IMR-90 (cell line): ENCODE measurements around the gene TP73. TPM values are rescaled to one million over a fixed set of nuclear protein-coding genes. Genes with fewer than 3 reads are reported as not detected.

Experiments used
- ATAC-seq: fragments of 200-7000 bp; cut with Tn5 transposase; 2 replicates; pipeline ENCODE4 v1.9.1; 2020; ENCODE audit warnings: low read depth, mild to moderate bottlenecking, moderate library complexity
- BruUV-seq: library from RNA; stranded (reverse); fragments of 400-500 nt; replicated peaks from 2 replicates; lab custom pipeline; 2021; lab: Mats Ljungman, UMichigan
- CTCF ChIA-PET: fragments of 300-600 bp; formaldehyde crosslinking; extraction: SDS; loops from one replicate; lab custom pipeline; 2021; ENCODE audit warnings: antibody characterized with exemption; lab: Yijun Ruan, JAX
- POLR2A ChIA-PET: fragments of 300-600 bp; sonication (Branson Sonifier 250); formaldehyde crosslinking; loops from one replicate; lab custom pipeline; 2022; ENCODE audit warnings: antibody characterized with exemption; ENCODE audit not compliant: unreplicated experiment; lab: Charles Lee
- DNase-seq: peaks from one replicate; pipeline ENCODE4 v3.0.0; 2013
- H2AFZ ChIP-seq: replicated peaks from 2 replicates; pipeline ENCODE3; 2013; ENCODE audit warnings: low read length, mild to moderate bottlenecking; ENCODE audit not compliant: poor library complexity
- H2AK5ac ChIP-seq: 2 replicates; pipeline ENCODE4 v1.6.1; 2013; ENCODE audit warnings: low read depth, low read length, inconsistent platforms
- H2AK9ac ChIP-seq: replicated peaks from 2 replicates; pipeline ENCODE3; 2013; ENCODE audit warnings: mild to moderate bottlenecking, low read depth, low read length, moderate library complexity; ENCODE audit not compliant: poor library complexity
- H2BK120ac ChIP-seq: 2 replicates; pipeline ENCODE4 v1.6.1; 2013; ENCODE audit warnings: low read depth, low read length, inconsistent platforms
- H2BK15ac ChIP-seq: 3 replicates; pipeline ENCODE4 v1.6.1; 2013; ENCODE audit warnings: low read depth, low read length, inconsistent platforms
- H2BK20ac ChIP-seq: 2 replicates; pipeline ENCODE4 v1.6.1; 2013; ENCODE audit warnings: low read depth, mild to moderate bottlenecking, inconsistent platforms, low read length, moderate library complexity
- H2BK5ac ChIP-seq: 2 replicates; pipeline ENCODE4 v1.6.1; 2013; ENCODE audit warnings: mild to moderate bottlenecking, low read depth, low read length, inconsistent platforms; ENCODE audit not compliant: poor library complexity, severe bottlenecking
- H3K14ac ChIP-seq: replicated peaks from 2 replicates; pipeline ENCODE4 v1.6.1; 2013; ENCODE audit warnings: low read depth, low read length, inconsistent platforms
- H3K18ac ChIP-seq: 2 replicates; pipeline ENCODE4 v1.6.1; 2013; ENCODE audit warnings: low read depth, low read length, control low read depth
- H3K23ac ChIP-seq: 2 replicates; pipeline ENCODE4 v1.6.1; 2013; ENCODE audit warnings: low read depth, low read length, inconsistent platforms
- H3K27ac ChIP-seq: 2 replicates; pipeline ENCODE4 v1.5.1; 2013; ENCODE audit warnings: mild to moderate bottlenecking, control low read depth, low read length; ENCODE audit not compliant: insufficient read depth
- H3K27me3 ChIP-seq: 2 replicates; pipeline ENCODE4 v1.6.1; 2013; ENCODE audit warnings: low read length; ENCODE audit not compliant: control insufficient read depth, insufficient read depth
- H3K36me3 ChIP-seq: 2 replicates; pipeline ENCODE4 v1.6.1; 2013; ENCODE audit warnings: low read length, mixed read lengths; ENCODE audit not compliant: control insufficient read depth, insufficient read depth
- H3K4ac ChIP-seq: 2 replicates; pipeline ENCODE4 v1.6.1; 2013; ENCODE audit warnings: low read depth, low read length, inconsistent platforms
- H3K4me1 ChIP-seq: 2 replicates; pipeline ENCODE4 v1.6.1; 2013; ENCODE audit warnings: low read length, mixed read lengths; ENCODE audit not compliant: control insufficient read depth, insufficient read depth
- H3K4me2 ChIP-seq: 2 replicates; pipeline ENCODE4 v1.6.1; 2013; ENCODE audit warnings: low read depth, mild to moderate bottlenecking, control low read depth, low read length, moderate library complexity
- H3K4me3 ChIP-seq: 2 replicates; pipeline ENCODE4 v1.5.1; 2013; ENCODE audit warnings: low read depth, mild to moderate bottlenecking, control low read depth, low read length, moderate library complexity; ENCODE audit not compliant: insufficient read depth
- H3K56ac ChIP-seq: 2 replicates; pipeline ENCODE4 v1.6.1; 2013; ENCODE audit warnings: low read length, inconsistent platforms; ENCODE audit not compliant: insufficient read depth; ENCODE audit errors: extremely low read depth
- H3K79me1 ChIP-seq, 2 experiments: 2 replicates each; pipeline ENCODE4 v1.6.1; 2013; ENCODE audit warnings: low read length in 2 of 2, inconsistent platforms in 1 of 2, low read depth in 1 of 2
- H3K9ac ChIP-seq: 2 replicates; pipeline ENCODE4 v1.6.1; 2013; ENCODE audit warnings: low read depth, low read length, control low read depth
- H3K9me1 ChIP-seq: 2 replicates; pipeline ENCODE4 v1.6.1; 2013; ENCODE audit warnings: low read length, inconsistent platforms; ENCODE audit not compliant: insufficient read depth
- H3K9me3 ChIP-seq: 2 replicates; pipeline ENCODE4 v1.6.1; 2013; ENCODE audit warnings: low read length; ENCODE audit not compliant: control insufficient read depth, insufficient read depth
- H4K20me1 ChIP-seq: 2 replicates; pipeline ENCODE4 v1.6.1; 2013; ENCODE audit warnings: low read length, inconsistent platforms; ENCODE audit not compliant: insufficient read depth
- H4K5ac ChIP-seq: 2 replicates; pipeline ENCODE4 v1.6.1; 2013; ENCODE audit warnings: mild to moderate bottlenecking, low read depth, low read length, control low read depth
- H4K8ac ChIP-seq, 2 experiments: 2 replicates each; pipeline ENCODE4 v1.6.1; 2013; ENCODE audit warnings: low read depth in 2 of 2, low read length in 2 of 2, control low read depth in 1 of 2, inconsistent platforms in 1 of 2
- H4K91ac ChIP-seq: 2 replicates; pipeline ENCODE4 v1.6.1; 2013; ENCODE audit warnings: low read depth, low read length, inconsistent platforms; ENCODE audit not compliant: insufficient read depth
- BHLHE40 ChIP-seq: fragments of 150-350 bp; IDR thresholded peaks from 2 replicates; pipeline ENCODE4 v1.6.1; 2016; ENCODE audit warnings: mild to moderate bottlenecking, low read depth, low read length
- CEBPB ChIP-seq: IDR thresholded peaks from 2 replicates; pipeline ENCODE4 v1.6.1; 2012; ENCODE audit warnings: low read depth, low read length, improper control_type of control experiment
- MAFK ChIP-seq: IDR thresholded peaks from 2 replicates; pipeline ENCODE4 v1.6.1; 2012; ENCODE audit warnings: low read depth, low read length, improper control_type of control experiment
- MXI1 ChIP-seq: IDR thresholded peaks from 2 replicates; pipeline ENCODE4 v1.6.1; 2012; ENCODE audit warnings: low read depth, mild to moderate bottlenecking, low read length, moderate library complexity, borderline replicate concordance
- NFE2L2 ChIP-seq: fragments of 150-350 bp; IDR thresholded peaks from 2 replicates; pipeline ENCODE4 v1.6.1; 2016; ENCODE audit warnings: low read depth, mild to moderate bottlenecking, low read length
- POLR2A ChIP-seq: IDR thresholded peaks from 2 replicates; pipeline ENCODE4 v1.6.1; 2012; ENCODE audit warnings: mild to moderate bottlenecking, low read depth, low read length
- RAD21 ChIP-seq: IDR thresholded peaks from 2 replicates; pipeline ENCODE4 v1.6.1; 2012; ENCODE audit warnings: low read length, improper control_type of control experiment
- RCOR1 ChIP-seq: IDR thresholded peaks from 2 replicates; pipeline ENCODE4 v1.6.1; 2012; ENCODE audit warnings: mild to moderate bottlenecking, low read length, improper control_type of control experiment; ENCODE audit not compliant: insufficient replicate concordance
- WGBS, 2 experiments: methylation state at CpG; one replicate each; pipeline versions ENCODE4 v1.1.5 to v1.1.7; 2013; ENCODE audit warnings: missing lambda C conversion rate in 2 of 2; ENCODE audit not compliant: insufficient read length in 1 of 2; ENCODE audit errors: extremely low coverage in 2 of 2; 5-methylcytosine and 5-hydroxymethylcytosine counted together
- dilution Hi-C: fragments of 300-500 bp; cut with HindIII; formaldehyde crosslinking; loops from one replicate; pipeline ENCODE4 v1.14.3; 2018; ENCODE audit warnings: low sequenced_read_pairs; ENCODE audit not compliant: unreplicated experiment
- in situ Hi-C: fragments of 300-500 bp; cut with MboI; formaldehyde crosslinking; loops from 3 replicates; pipeline ENCODE4 v1.14.3; 2019; ENCODE audit warnings: low sequenced_read_pairs, inconsistent platforms, mixed read lengths
- intact Hi-C: fragments of 100-400 bp; cut with micrococcal nuclease; formaldehyde crosslinking; loops from 2 replicates; pipeline ENCODE4 v1.10.0; 2022
- polyA plus RNA-seq, 3 experiments: library from polyadenylated mRNA; depleted of rRNA; stranded (reverse); fragments of >200 nt; gene quantifications; 2 replicates each; pipeline ENCODE4 v1.2.3, GENCODE V29; 2012; ENCODE audit warnings: low replicate concordance in 1 of 3
- total RNA-seq: library from RNA; depleted of rRNA; stranded (reverse); fragments of >200 nt; gene quantifications from 2 replicates; pipeline ENCODE4 v1.2.3, GENCODE V29; 2012
- TF ChIP-seq, protein P1 (sequence below): fragments of 150-350 bp; IDR thresholded peaks from 2 replicates; pipeline ENCODE4 v1.6.1; 2016; ENCODE audit warnings: low read depth, mild to moderate bottlenecking, low read length, moderate library complexity, borderline replicate concordance
- TF ChIP-seq, protein P2 (sequence below): conservative IDR thresholded peaks from 2 replicates; pipeline ENCODE4 v1.5.1; 2012; ENCODE audit warnings: mild to moderate bottlenecking, low read depth, low read length, improper control_type of control experiment
- TF ChIP-seq, protein P3 (sequence below): fragments of 150-350 bp; IDR thresholded peaks from 2 replicates; pipeline ENCODE4 v1.6.1; 2017; ENCODE audit warnings: mild to moderate bottlenecking, antibody characterized with exemption, low read length, low read depth

The TP73 gene
- total and polyA plus RNA-seq, 2 of the 4 experiments (the other 2 are of a cell fraction), result not detected

DNA sequence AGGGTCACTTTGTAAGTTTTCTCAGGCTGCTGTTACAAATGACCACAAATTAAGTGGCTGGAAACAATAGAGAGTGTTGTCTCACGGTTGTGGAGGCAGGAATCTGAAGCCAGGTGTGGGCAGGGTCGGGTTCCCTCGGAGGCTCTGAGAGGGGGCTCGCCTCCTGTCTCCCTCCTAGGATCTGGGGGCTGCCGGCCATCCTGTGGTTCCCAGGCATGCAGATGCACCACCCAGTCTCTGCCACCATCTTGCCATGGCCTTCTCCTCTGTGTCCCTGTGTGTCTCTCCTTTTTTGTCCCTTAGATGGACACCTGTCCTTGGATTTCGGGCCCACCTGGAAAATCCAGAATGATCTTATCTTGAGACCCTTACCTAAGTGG lies 4.8 kb downstream of the TP73 start:
- ATAC-seq (no peak), DNase-seq (no peak)
- H3K4me3 ChIP-seq, result no peak overlapping the region
- peaks cover 61% of the 10 kb centered on the region for H3K27me3 ChIP-seq
- H3K23ac ChIP-seq, result no peak overlapping the region
- intact Hi-C loops, result no loop called here
- no peak overlapping the region for H3K4me2 ChIP-seq
- no peak overlapping the region for H2AK5ac ChIP-seq
- H4K91ac ChIP-seq, result no peak overlapping the region
- no peak overlapping the region for H3K14ac ChIP-seq
- no peaks in the 10 kb centered on the region for H3K36me3 ChIP-seq
- no peak overlapping the region for H3K18ac ChIP-seq
- H2AK9ac ChIP-seq, result no peak overlapping the region
- no peak overlapping the region for H4K8ac ChIP-seq
- ChIA-PET CTCF (interaction anchor here (2.1 kb wide), 1 partner anchor 12 kb away, joined by 6 read pairs; no protein-coding TSS in a partner anchor), POLR2A (no interaction called here)
- WGBS, 2 experiments, result 60% methylated on average over 1 of the region's 6 CpGs; no CpG with 5 or more reads in 1 of the 2 experiments
- H3K27ac ChIP-seq, result no peak overlapping the region
- H3K4ac ChIP-seq, result no peak overlapping the region
- H4K5ac ChIP-seq, result no peak overlapping the region
- H2BK15ac ChIP-seq, result no peak overlapping the region
- no peaks in the 10 kb centered on the region; the same call in 1 of the 2 replicates for H4K20me1 ChIP-seq
- no peaks in the 10 kb centered on the region for H3K79me1 ChIP-seq
- dilution Hi-C loops, result no loop called here
- no peak overlapping the region for H2BK120ac ChIP-seq
- H2AFZ ChIP-seq, result no peak overlapping the region
- in situ Hi-C loops, result no loop called here
- H3K56ac ChIP-seq, result no peak overlapping the region
- no peak overlapping the region for H2BK20ac ChIP-seq
- H3K4me1 ChIP-seq, result no peaks in the 10 kb centered on the region
- H2BK5ac ChIP-seq, result no peak overlapping the region
- no TSS peak for BruUV-seq
- H3K9ac ChIP-seq, result no peak overlapping the region
- no peak for TF ChIP-seq POLR2A
- no peak for TF ChIP-seq CEBPB
- TF ChIP-seq RCOR1, result no peak
- TF ChIP-seq, protein P1, sequence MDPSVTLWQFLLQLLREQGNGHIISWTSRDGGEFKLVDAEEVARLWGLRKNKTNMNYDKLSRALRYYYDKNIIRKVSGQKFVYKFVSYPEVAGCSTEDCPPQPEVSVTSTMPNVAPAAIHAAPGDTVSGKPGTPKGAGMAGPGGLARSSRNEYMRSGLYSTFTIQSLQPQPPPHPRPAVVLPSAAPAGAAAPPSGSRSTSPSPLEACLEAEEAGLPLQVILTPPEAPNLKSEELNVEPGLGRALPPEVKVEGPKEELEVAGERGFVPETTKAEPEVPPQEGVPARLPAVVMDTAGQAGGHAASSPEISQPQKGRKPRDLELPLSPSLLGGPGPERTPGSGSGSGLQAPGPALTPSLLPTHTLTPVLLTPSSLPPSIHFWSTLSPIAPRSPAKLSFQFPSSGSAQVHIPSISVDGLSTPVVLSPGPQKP, result no peak
- TF ChIP-seq RAD21, result no peak
- TF ChIP-seq MXI1, result no peak
- no peak for TF ChIP-seq MAFK
- TF ChIP-seq NFE2L2, result no peak
- TF ChIP-seq, protein P2, sequence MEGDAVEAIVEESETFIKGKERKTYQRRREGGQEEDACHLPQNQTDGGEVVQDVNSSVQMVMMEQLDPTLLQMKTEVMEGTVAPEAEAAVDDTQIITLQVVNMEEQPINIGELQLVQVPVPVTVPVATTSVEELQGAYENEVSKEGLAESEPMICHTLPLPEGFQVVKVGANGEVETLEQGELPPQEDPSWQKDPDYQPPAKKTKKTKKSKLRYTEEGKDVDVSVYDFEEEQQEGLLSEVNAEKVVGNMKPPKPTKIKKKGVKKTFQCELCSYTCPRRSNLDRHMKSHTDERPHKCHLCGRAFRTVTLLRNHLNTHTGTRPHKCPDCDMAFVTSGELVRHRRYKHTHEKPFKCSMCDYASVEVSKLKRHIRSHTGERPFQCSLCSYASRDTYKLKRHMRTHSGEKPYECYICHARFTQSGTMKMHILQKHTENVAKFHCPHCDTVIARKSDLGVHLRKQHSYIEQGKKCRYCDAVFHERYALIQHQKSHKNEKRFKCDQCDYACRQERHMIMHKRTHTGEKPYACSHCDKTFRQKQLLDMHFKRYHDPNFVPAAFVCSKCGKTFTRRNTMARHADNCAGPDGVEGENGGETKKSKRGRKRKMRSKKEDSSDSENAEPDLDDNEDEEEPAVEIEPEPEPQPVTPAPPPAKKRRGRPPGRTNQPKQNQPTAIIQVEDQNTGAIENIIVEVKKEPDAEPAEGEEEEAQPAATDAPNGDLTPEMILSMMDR, result no peak
- TF ChIP-seq BHLHE40, result no peak
- TF ChIP-seq, protein P3, sequence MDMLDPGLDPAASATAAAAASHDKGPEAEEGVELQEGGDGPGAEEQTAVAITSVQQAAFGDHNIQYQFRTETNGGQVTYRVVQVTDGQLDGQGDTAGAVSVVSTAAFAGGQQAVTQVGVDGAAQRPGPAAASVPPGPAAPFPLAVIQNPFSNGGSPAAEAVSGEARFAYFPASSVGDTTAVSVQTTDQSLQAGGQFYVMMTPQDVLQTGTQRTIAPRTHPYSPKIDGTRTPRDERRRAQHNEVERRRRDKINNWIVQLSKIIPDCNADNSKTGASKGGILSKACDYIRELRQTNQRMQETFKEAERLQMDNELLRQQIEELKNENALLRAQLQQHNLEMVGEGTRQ, result no peak
- no peaks in the 10 kb centered on the region for H3K9me3 ChIP-seq
- H3K9me1 ChIP-seq, result no peaks in the 10 kb centered on the region
